ENCODE results near the gene TTLL1. TPM values are rescaled to one million over a fixed set of nuclear protein-coding genes. Genes with fewer than 3 reads are reported as not detected.
"Not testable (repeated sequence)": the region's sequence is repeated elsewhere in the genome, so short reads cannot be mapped to it uniquely, and the experiment has no call there.

The TTLL1 gene
- total and polyA plus RNA-seq, 2 experiments from 2014 or later: 5.5 to 6.8 TPM

DNA sequence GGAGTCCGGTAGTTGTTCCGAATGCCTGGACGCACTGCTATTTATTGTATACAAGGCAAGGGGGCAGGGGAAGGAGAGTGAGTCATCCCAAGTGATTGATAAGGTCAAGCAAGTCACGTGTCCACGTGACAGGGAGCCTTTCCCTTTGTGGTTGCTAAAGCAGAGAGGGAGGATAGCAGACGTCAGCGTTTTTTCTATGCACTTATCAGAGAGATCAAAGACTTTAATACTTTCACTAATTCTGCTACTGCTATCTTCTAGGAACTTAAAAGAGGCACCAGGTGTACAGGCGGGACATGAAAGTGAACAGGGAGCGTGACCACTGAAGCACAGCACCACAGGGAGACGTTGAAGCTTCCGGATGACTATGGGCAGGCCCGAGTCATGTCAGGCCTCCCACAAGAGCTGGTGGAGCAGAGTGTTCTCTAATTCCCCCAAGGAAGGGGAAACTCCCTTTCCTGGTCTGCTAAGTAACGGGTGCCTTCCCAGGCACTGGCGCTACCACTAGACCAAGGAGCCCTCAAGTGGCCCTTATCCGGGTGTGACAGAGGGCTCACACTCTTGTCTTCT, 14.9 kb upstream of the TTLL1 start:
- not testable (repeated sequence) for H3K4me2 ChIP-seq; H3F3A ChIP-seq (replicated peaks; ENCODE audit: low read depth); H3K4me3 Mint-ChIP-seq; H3K36me3 ChIP-seq (ENCODE audit: insufficient read depth); ATAC-seq; H3K27ac ChIP-seq (ENCODE audit: low read depth); H3K9me3 Mint-ChIP-seq; H3K36me3 Mint-ChIP-seq (ENCODE audit: low read depth); H3K4me1 Mint-ChIP-seq; DNase-seq (ENCODE audit: low spot score); H3K4me1 ChIP-seq (ENCODE audit: insufficient read depth); H4K20me1 ChIP-seq (replicated peaks; ENCODE audit: insufficient read depth); H3K4me3 ChIP-seq; H2AFZ ChIP-seq; H3K27ac Mint-ChIP-seq; H3K9me2 ChIP-seq (ENCODE audit: insufficient read depth); H3K79me2 ChIP-seq (replicated peaks; ENCODE audit: insufficient read depth)
- peaks cover 13% of the 10 kb centered on the region for H3K27me3 ChIP-seq (ENCODE audit: insufficient read depth)
- peaks cover 16% of the 10 kb centered on the region for H3K27me3 Mint-ChIP-seq (ENCODE audit: insufficient read depth, low read depth, poor library complexity)

DNA sequence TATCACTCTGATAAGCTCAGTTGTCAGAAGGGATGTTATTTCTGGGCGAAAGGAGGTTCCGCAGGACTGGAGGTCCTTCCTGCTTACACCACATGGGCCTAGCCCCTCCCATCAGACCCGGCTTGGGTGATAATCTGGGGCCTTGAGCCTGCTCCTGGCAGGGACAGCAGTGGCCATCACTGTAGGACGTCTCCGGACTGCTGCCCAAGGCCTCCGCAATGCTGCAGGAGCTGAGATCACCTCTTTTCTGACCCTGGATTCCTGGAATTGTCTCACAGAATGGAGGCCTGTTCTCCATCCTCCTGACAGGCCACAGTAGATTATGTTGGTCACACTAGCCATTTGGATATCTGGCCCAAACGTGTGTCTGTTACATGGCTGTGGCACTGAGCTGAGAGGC, 12.1 kb upstream of the TTLL1 start:
- ATAC-seq (no peak), DNase-seq (ENCODE audit: low spot score) (no peak)
- peaks cover 13% of the 10 kb centered on the region for H3K9me3 Mint-ChIP-seq
- no peaks in the 10 kb centered on the region for H3K9me2 ChIP-seq (ENCODE audit: insufficient read depth)
- H3K27me3 ChIP-seq (ENCODE audit: insufficient read depth): no peaks in the 10 kb centered on the region
- peaks cover 6% of the 10 kb centered on the region; the same call in 1 of the 3 replicates for H3K36me3 Mint-ChIP-seq (ENCODE audit: low read depth)
- no peaks in the 10 kb centered on the region for H4K20me1 ChIP-seq (replicated peaks; ENCODE audit: insufficient read depth)
- H3K27me3 Mint-ChIP-seq (ENCODE audit: insufficient read depth, low read depth, poor library complexity): peaks cover 7% of the 10 kb centered on the region
- H3K4me2 ChIP-seq: no peak overlapping the region
- H3K27ac Mint-ChIP-seq: no peak overlapping the region
- no peak overlapping the region for H2AFZ ChIP-seq
- H3K27ac ChIP-seq (ENCODE audit: low read depth): no peak overlapping the region
- H3K36me3 ChIP-seq (ENCODE audit: insufficient read depth): no peaks in the 10 kb centered on the region; the same call in 1 of the 2 replicates
- H3F3A ChIP-seq (replicated peaks; ENCODE audit: low read depth): no peaks in the 10 kb centered on the region
- H3K4me1 ChIP-seq (ENCODE audit: insufficient read depth): no peaks in the 10 kb centered on the region
- H3K4me3 ChIP-seq: no peak overlapping the region
- no peak overlapping the region for H3K4me3 Mint-ChIP-seq
- H3K79me2 ChIP-seq (replicated peaks; ENCODE audit: insufficient read depth): no peaks in the 10 kb centered on the region
- H3K4me1 Mint-ChIP-seq: no peaks in the 10 kb centered on the region
- no peak for TF ChIP-seq REST (IDR thresholded peaks at IDR 0.05; ENCODE audit: unreplicated experiment)
- no peak for TF ChIP-seq EZH2 (IDR thresholded peaks at IDR 0.05; ENCODE audit: low read depth, unreplicated experiment)
- TF ChIP-seq STAT1 (IDR thresholded peaks at IDR 0.05; ENCODE audit: unreplicated experiment): no peak
- no peak for TF ChIP-seq POLR2AphosphoS5 (IDR thresholded peaks at IDR 0.05; ENCODE audit: low read depth)
- no peak for TF ChIP-seq ZNF114 (CRISPR knock-in tag; IDR thresholded peaks at IDR 0.05)
- no peak for TF ChIP-seq EZH2phosphoT487 (IDR thresholded peaks at IDR 0.05; ENCODE audit: unreplicated experiment)
- TF ChIP-seq ETS1 (IDR thresholded peaks at IDR 0.05): no peak
- no peak for TF ChIP-seq CTCF (conservative IDR thresholded peaks at IDR 0.05; ENCODE audit: low read depth in 2 of 2)
- TF ChIP-seq ZNF331 (CRISPR knock-in tag; IDR thresholded peaks at IDR 0.05; ENCODE audit: low read depth): no peak
- TF ChIP-seq JUNB (IDR thresholded peaks at IDR 0.05; ENCODE audit: unreplicated experiment): no peak

All from GM23338 (cell line).